H1 (cell line): ENCODE data around the gene LARP1. TPM values are rescaled to one million over a fixed set of nuclear protein-coding genes. Genes with fewer than 3 reads are reported as not detected.

Source experiments
- CTCF ChIA-PET: fragments of 300-600 bp; sonication (Branson Sonifier 250); formaldehyde crosslinking; loops from one replicate; lab custom pipeline; 2021; ENCODE audit not compliant: partially characterized antibody; lab: Charles Lee
- POLR2A ChIA-PET: fragments of 300-600 bp; sonication (Branson Sonifier 250); formaldehyde crosslinking; loops from one replicate; lab custom pipeline; 2021; ENCODE audit warnings: inconsistent platforms; ENCODE audit not compliant: partially characterized antibody; lab: Charles Lee
- DNase-seq, 2 experiments: peaks; one replicate each; pipeline versions ENCODE4 v3.0.0 to v3.0.0-alpha.2; 2010 to 2022; ENCODE audit warnings: low spot score in 2 of 2, low read depth in 1 of 2, mixed read lengths in 1 of 2
- FAIRE-seq: peaks from 2 replicates; lab custom pipeline; 2011; peaks lifted over from hg19 to GRCh38; lab: Jason Lieb, UNC
- H2AFZ ChIP-seq: 2 replicates; pipeline ENCODE4 v1.8.1; 2012; ENCODE audit warnings: low read length, inconsistent platforms
- H2AK5ac ChIP-seq: 2 replicates; pipeline ENCODE4 v1.6.1; 2013; ENCODE audit warnings: low read depth, low read length
- H2BK120ac ChIP-seq: replicated peaks from 2 replicates; pipeline ENCODE3; 2013; ENCODE audit warnings: low read depth, low read length, inconsistent platforms
- H2BK12ac ChIP-seq: 2 replicates; pipeline ENCODE4 v1.6.1; 2013; ENCODE audit warnings: low read depth, low read length
- H2BK15ac ChIP-seq: 2 replicates; pipeline ENCODE4 v1.6.1; 2013; ENCODE audit warnings: low read length
- H2BK20ac ChIP-seq: 2 replicates; pipeline ENCODE4 v1.6.1; 2013; ENCODE audit warnings: low read length
- H2BK5ac ChIP-seq: 2 replicates; pipeline ENCODE4 v1.6.1; 2013; ENCODE audit warnings: low read depth, low read length
- H3K14ac ChIP-seq: 2 replicates; pipeline ENCODE4 v1.6.1; 2013; ENCODE audit warnings: inconsistent platforms; ENCODE audit not compliant: insufficient read length
- H3K18ac ChIP-seq: 2 replicates; pipeline ENCODE4 v1.6.1; 2013; ENCODE audit warnings: low read length; ENCODE audit errors: extremely low read depth
- H3K23ac ChIP-seq: 2 replicates; pipeline ENCODE4 v1.6.1; 2013; ENCODE audit warnings: inconsistent platforms; ENCODE audit not compliant: insufficient read length
- H3K23me2 ChIP-seq: 2 replicates; pipeline ENCODE4 v1.6.1; 2013; ENCODE audit warnings: low read depth, low read length
- H3K27ac ChIP-seq: 2 replicates; pipeline ENCODE4 v1.6.1; 2011; ENCODE audit warnings: low read depth, low read length, inconsistent platforms
- H3K27me3 ChIP-seq, 4 experiments: replicated peaks in 1 of 4; 1 replicate in 1 of 4; 2 replicates in 3 of 4; pipeline versions ENCODE4 v1.6.1 to v1.8.1; 2011 to 2013; ENCODE audit warnings: low read length in 3 of 4, mild to moderate bottlenecking in 3 of 4, inconsistent platforms in 2 of 4, mixed read lengths in 2 of 4, moderate library complexity in 1 of 4; ENCODE audit not compliant: control insufficient read depth in 3 of 4, insufficient read depth in 3 of 4; ENCODE audit errors: extremely low read depth in 1 of 4
- H3K36me3 ChIP-seq, 4 experiments: 2 replicates each; pipeline versions ENCODE4 v1.6.1 to v1.8.1; 2011 to 2013; ENCODE audit warnings: mild to moderate bottlenecking in 4 of 4, low read length in 3 of 4, moderate library complexity in 2 of 4, control low read depth in 1 of 4, inconsistent platforms in 1 of 4; ENCODE audit not compliant: insufficient read depth in 4 of 4, control insufficient read depth in 2 of 4
- H3K4ac ChIP-seq: replicated peaks from 2 replicates; pipeline ENCODE3; 2013; ENCODE audit warnings: low read length, low read depth, mixed read lengths, inconsistent platforms; ENCODE audit not compliant: insufficient read length
- H3K4me1 ChIP-seq, 4 experiments: replicated peaks in 1 of 4; 1 replicate in 1 of 4; 2 replicates in 3 of 4; pipeline versions ENCODE4 v1.6.1 to v1.8.1; 2011 to 2013; ENCODE audit warnings: low read length in 3 of 4, inconsistent platforms in 2 of 4, mixed read lengths in 1 of 4; ENCODE audit not compliant: insufficient read depth in 4 of 4, control insufficient read depth in 3 of 4
- H3K4me2 ChIP-seq, 2 experiments: 2 replicates each; pipeline versions ENCODE4 v1.6.1 to v1.8.1; 2011 to 2013; ENCODE audit warnings: low read depth in 2 of 2, low read length in 2 of 2, control low read depth in 1 of 2, inconsistent platforms in 1 of 2, mild to moderate bottlenecking in 1 of 2; ENCODE audit not compliant: insufficient read depth in 1 of 2
- H3K4me3 ChIP-seq, 4 experiments: fragments of 200-600, 300-600 bp in 1 of 4; sonication (generic), shearing (Covaris generic), sonication (Bioruptor Twin) in 1 of 4; 2 replicates each; pipeline versions ENCODE4 v1.5.1 to v1.8.1; 2011 to 2016; ENCODE audit warnings: low read length in 4 of 4, low read depth in 3 of 4, control low read depth in 2 of 4, inconsistent platforms in 2 of 4, mild to moderate bottlenecking in 2 of 4, mixed read lengths in 1 of 4, moderate library complexity in 1 of 4; ENCODE audit not compliant: insufficient read depth in 2 of 4; ENCODE audit errors: extremely low read depth in 1 of 4
- H3K56ac ChIP-seq: replicated peaks from 2 replicates; pipeline ENCODE3; 2013; ENCODE audit warnings: low read depth, mild to moderate bottlenecking, mixed read lengths, low read length, inconsistent platforms; ENCODE audit not compliant: insufficient read length
- H3K79me1 ChIP-seq: 2 replicates; pipeline ENCODE4 v1.6.1; 2013; ENCODE audit warnings: low read depth, low read length, control low read depth
- H3K79me2 ChIP-seq, 2 experiments: 2 replicates each; pipeline versions ENCODE4 v1.6.1 to v1.8.1; 2012 to 2013; ENCODE audit warnings: low read length in 2 of 2, mild to moderate bottlenecking in 2 of 2, inconsistent platforms in 1 of 2; ENCODE audit not compliant: insufficient read depth in 2 of 2, control insufficient read depth in 1 of 2
- H3K9ac ChIP-seq, 4 experiments: replicated peaks in 1 of 4; 1 replicate in 1 of 4; 2 replicates in 3 of 4; pipeline versions ENCODE4 v1.6.1 to v1.8.1; 2011 to 2013; ENCODE audit warnings: low read depth in 3 of 4, low read length in 3 of 4, control low read depth in 2 of 4, mild to moderate bottlenecking in 2 of 4, moderate library complexity in 2 of 4, inconsistent platforms in 1 of 4; ENCODE audit errors: extremely low read depth in 1 of 4
- H3K9me3 ChIP-seq, 2 experiments: 2 replicates each; pipeline versions ENCODE4 v1.6.1 to v1.8.1; 2012 to 2013; ENCODE audit warnings: mild to moderate bottlenecking in 2 of 2, moderate library complexity in 2 of 2, control low read depth in 1 of 2, inconsistent platforms in 1 of 2, low read depth in 1 of 2, low read length in 1 of 2, mixed read lengths in 1 of 2; ENCODE audit not compliant: insufficient read depth in 2 of 2
- H4K20me1 ChIP-seq, 2 experiments: replicated peaks in 1 of 2; 2 replicates each; pipeline versions ENCODE3 to v1.8.1; 2011 to 2013; ENCODE audit warnings: inconsistent platforms in 2 of 2, low read length in 2 of 2, mild to moderate bottlenecking in 1 of 2; ENCODE audit not compliant: insufficient read depth in 2 of 2, control insufficient read depth in 1 of 2
- H4K5ac ChIP-seq: 2 replicates; pipeline ENCODE4 v1.6.1; 2013; ENCODE audit warnings: low read length, low read depth, mixed read lengths, inconsistent platforms; ENCODE audit not compliant: insufficient read length
- H4K8ac ChIP-seq: 2 replicates; pipeline ENCODE4 v1.8.0; 2013; ENCODE audit warnings: mild to moderate bottlenecking, moderate library complexity, low read length, inconsistent platforms; ENCODE audit not compliant: insufficient read depth; ENCODE audit errors: extremely low read depth
- H4K91ac ChIP-seq: replicated peaks from 2 replicates; pipeline ENCODE3; 2013; ENCODE audit warnings: low read length, mixed read lengths, inconsistent platforms; ENCODE audit not compliant: insufficient read length
- CHD1 ChIP-seq: IDR thresholded peaks from 2 replicates; pipeline ENCODE4 v1.6.1; 2012; ENCODE audit warnings: low read depth, low read length, improper control_type of control experiment
- CHD2 ChIP-seq: IDR thresholded peaks from 2 replicates; pipeline ENCODE4 v1.6.1; 2012; ENCODE audit warnings: low read length, improper control_type of control experiment
- NRF1 ChIP-seq: IDR thresholded peaks from 2 replicates; pipeline ENCODE4 v1.6.1; 2011; ENCODE audit warnings: mild to moderate bottlenecking, low read depth, low read length, improper control_type of control experiment
- SIRT6 ChIP-seq: IDR thresholded peaks from one replicate; pipeline ENCODE4 v1.7.1; 2012; ENCODE audit warnings: low read length, inconsistent platforms
- SIX5 ChIP-seq: IDR thresholded peaks from 2 replicates; pipeline ENCODE4 v1.6.1; 2011; ENCODE audit warnings: mild to moderate bottlenecking, low read depth, low read length
- SP1 ChIP-seq: IDR thresholded peaks from 2 replicates; pipeline ENCODE4 v1.6.1; 2011; ENCODE audit warnings: low read depth, low read length
- SP2 ChIP-seq: IDR thresholded peaks from 2 replicates; pipeline ENCODE4 v1.6.1; 2012; ENCODE audit warnings: mild to moderate bottlenecking, low read length, inconsistent platforms
- TBP ChIP-seq: IDR thresholded peaks from 2 replicates; pipeline ENCODE4 v1.6.1; 2011; ENCODE audit warnings: low read depth, low read length, improper control_type of control experiment
- TCF12 ChIP-seq: IDR thresholded peaks from 2 replicates; pipeline ENCODE4 v1.6.1; 2011; ENCODE audit warnings: low read depth, mild to moderate bottlenecking, low read length
- ZNF274 ChIP-seq: IDR thresholded peaks from 2 replicates; pipeline ENCODE4 v1.7.0; 2012; ENCODE audit warnings: low read length, borderline replicate concordance; ENCODE audit errors: extremely low read depth
- WGBS, 2 experiments: shearing (Covaris generic) in 1 of 2; methylation state at CpG; one replicate each; pipeline versions ENCODE4 v1.1.6 to v1.1.7; 2013 to 2015; ENCODE audit warnings: low lambda C conversion rate in 2 of 2, mixed read lengths in 2 of 2, inconsistent platforms in 1 of 2, low coverage in 1 of 2, missing lambda C conversion rate in 1 of 2; ENCODE audit not compliant: insufficient replicate concordance in 2 of 2, insufficient coverage in 1 of 2, insufficient read length in 1 of 2; ENCODE audit errors: extremely low coverage in 1 of 2, missing lambda C conversion rate in 1 of 2; 5-methylcytosine and 5-hydroxymethylcytosine counted together
- polyA plus RNA-seq, 7 experiments: library from polyadenylated mRNA; depleted of rRNA in 3 of 7; stranded (reverse) in 5 of 7; unstranded in 2 of 7; fragments of >200 nt in 5 of 7; fragments of 200-250 nt in 2 of 7; gene quantifications; 1 replicate in 5 of 7; 2 replicates in 1 of 7; 4 replicates in 1 of 7; pipeline versions ENCODE4 v1.2.1 to v1.2.3, GENCODE V29; 2011 to 2013; ENCODE audit warnings: missing spikeins in 2 of 7, mixed read lengths in 2 of 7
- total RNA-seq: library from RNA; stranded (reverse); fragmentation: NEBNext Ultra II Directional; extraction: Animal tissue kit (Norgen Biotek cat#: 25700); gene quantifications from 2 replicates; pipeline ENCODE4 v1.2.1, GENCODE V29; 2021
- TF ChIP-seq, protein P1 (sequence below): IDR thresholded peaks from 2 replicates; pipeline ENCODE4 v1.6.1; 2012; ENCODE audit warnings: inconsistent platforms
- TF ChIP-seq, protein P2 (sequence below): IDR thresholded peaks from 2 replicates; pipeline ENCODE4 v1.6.1; 2011; ENCODE audit warnings: low read length, improper control_type of control experiment

LARP1 gene
- total and polyA plus RNA-seq, 2 of the 8 experiments (the other 6 are each of a cell fraction or from before 2014, with no cell fraction given), result 106 to 422 TPM

GRCh38 chr5:154764967-154765366, 9.8 kb downstream of the LARP1 start:
- Histone ChIP-seq H3K9me3 (no peaks in the 10 kb centered on the region), H4K8ac (no peak overlapping the region), H3K27me3 (no peaks in the 10 kb centered on the region), H2AK5ac (no peak overlapping the region), H3K4me1 (peaks cover 22 to 45% (median 41%) of the 10 kb centered on the region in 4 experiments), H3K14ac (no peak overlapping the region), H3K4me3 (no peak overlapping the region), H2BK120ac (no peak overlapping the region), H4K91ac (no peak overlapping the region), H3K18ac (no peak overlapping the region), H3K4ac (no peak overlapping the region), H4K20me1 (peaks cover 68 to 69% of the 10 kb centered on the region in 2 experiments), H3K27ac (no peak overlapping the region), H3K56ac (no peak overlapping the region), H3K23ac (no peak overlapping the region), H2BK12ac (no peak overlapping the region), H2BK5ac (no peak overlapping the region), H3K9ac (no peak overlapping the region), H3K79me1 (peaks cover 25% of the 10 kb centered on the region), H3K4me2 (no peak overlapping the region; a peak in 1 of 4 replicates), H3K36me3 (no peaks in the 10 kb centered on the region; a peak in 1 of 8 replicates), H2BK15ac (no peak overlapping the region), H2AFZ (no peak overlapping the region), H4K5ac (no peak overlapping the region), H3K23me2 (peaks cover 2% of the 10 kb centered on the region; the same call in 1 of the 2 replicates), H3K79me2 (peaks cover 91 to 99% of the 10 kb centered on the region in 2 experiments), H2BK20ac (no peak overlapping the region)
- no peak for FAIRE-seq
- 93% methylated on average over 3 of the region's 3 CpGs; no CpG with 5 or more reads in 1 of the 2 experiments for WGBS, 2 experiments
- ChIA-PET POLR2A (interaction anchor here (1.1 to 15.0 kb wide), 2 partner anchors 17 to 44 kb away, joined by 3 to 307 read pairs; no protein-coding TSS in a partner anchor), CTCF (interaction anchor here (0.8 to 1.8 kb wide), 4 partner anchors 12 to 122 kb away, joined by 3 to 5 read pairs (median 4); no protein-coding TSS in a partner anchor)
- TF ChIP-seq, protein P1, sequence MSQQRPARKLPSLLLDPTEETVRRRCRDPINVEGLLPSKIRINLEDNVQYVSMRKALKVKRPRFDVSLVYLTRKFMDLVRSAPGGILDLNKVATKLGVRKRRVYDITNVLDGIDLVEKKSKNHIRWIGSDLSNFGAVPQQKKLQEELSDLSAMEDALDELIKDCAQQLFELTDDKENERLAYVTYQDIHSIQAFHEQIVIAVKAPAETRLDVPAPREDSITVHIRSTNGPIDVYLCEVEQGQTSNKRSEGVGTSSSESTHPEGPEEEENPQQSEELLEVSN, result no peak
- TF ChIP-seq TBP (no peak), ZNF274 (no peak), SIRT6 (no peak), SP1 (no peak), TCF12 (no peak), CHD1 (no peak), NRF1 (no peak), SP2 (no peak), SIX5 (no peak), CHD2 (no peak)
- TF ChIP-seq, protein P2, sequence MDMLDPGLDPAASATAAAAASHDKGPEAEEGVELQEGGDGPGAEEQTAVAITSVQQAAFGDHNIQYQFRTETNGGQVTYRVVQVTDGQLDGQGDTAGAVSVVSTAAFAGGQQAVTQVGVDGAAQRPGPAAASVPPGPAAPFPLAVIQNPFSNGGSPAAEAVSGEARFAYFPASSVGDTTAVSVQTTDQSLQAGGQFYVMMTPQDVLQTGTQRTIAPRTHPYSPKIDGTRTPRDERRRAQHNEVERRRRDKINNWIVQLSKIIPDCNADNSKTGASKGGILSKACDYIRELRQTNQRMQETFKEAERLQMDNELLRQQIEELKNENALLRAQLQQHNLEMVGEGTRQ, result no peak
- DNase-seq, result no peak
